HG03439 (cell line): ENCODE data around the gene ABHD17B.
"Not testable (repeated sequence)": the region's sequence is repeated elsewhere in the genome, so short reads cannot be mapped to it uniquely, and the experiment has no call there.

Experiments
- ATAC-seq: cut with Tn5 transposase; IDR thresholded peaks from one replicate; pipeline ENCODE4 v1.9.1; 2021; ENCODE audit warnings: mild to moderate bottlenecking, moderate library complexity; ENCODE audit not compliant: unreplicated experiment

Gene ABHD17B

GRCh38 chr9:71916834-71917534, 6.0 kb upstream of the ABHD17B start:
- ATAC-seq, result peak; percentile 67

- no peak for ATAC-seq
Observed at GRCh38 chr9:71915495-71915894, 4.5 kb upstream of the ABHD17B start.

GRCh38 chr9:71911908-71912335, 929 bp upstream of the ABHD17B start:
- ATAC-seq, result no peak

- peak; percentile 17 for ATAC-seq
Observed at GRCh38 chr9:71910650-71911060, 338 bp downstream of the ABHD17B start.

GRCh38 chr9:71909887-71910649, 925 bp downstream of the ABHD17B start:
- no peak for ATAC-seq

- ATAC-seq, result no peak
Observed at GRCh38 chr9:71908825-71909224, 2.2 kb downstream of the ABHD17B start.

GRCh38 chr9:71904076-71904475, 6.9 kb downstream of the ABHD17B start:
- ATAC-seq, result no peak

GRCh38 chr9:71901695-71902597, 9.0 kb downstream of the ABHD17B start:
- ATAC-seq, result no peak

- ATAC-seq, result not testable (repeated sequence)
Observed at GRCh38 chr9:71898756-71899155, 12.2 kb downstream of the ABHD17B start.

- ATAC-seq, result no peak
Observed at GRCh38 chr9:71897577-71897976, 13.4 kb downstream of the ABHD17B start.

GRCh38 chr9:71896761-71897160, 14.2 kb downstream of the ABHD17B start:
- ATAC-seq, result no peak

GRCh38 chr9:71895955-71896354, 15.0 kb downstream of the ABHD17B start:
- no peak for ATAC-seq

GRCh38 chr9:71895117-71895516, 15.9 kb downstream of the ABHD17B start:
- no peak for ATAC-seq

- ATAC-seq, result no peak
Observed at GRCh38 chr9:71891557-71892189, 19.3 kb downstream of the ABHD17B start.

- ATAC-seq, result no peak
Observed at GRCh38 chr9:71890042-71890679, 20.8 kb downstream of the ABHD17B start.

- ATAC-seq, result no peak
Observed at GRCh38 chr9:71887362-71887761, 23.6 kb downstream of the ABHD17B start.

GRCh38 chr9:71886541-71886940, 24.5 kb downstream of the ABHD17B start:
- no peak for ATAC-seq

- no peak for ATAC-seq
Observed at GRCh38 chr9:71886015-71886414, 25.0 kb downstream of the ABHD17B start.

- no peak for ATAC-seq
Observed at GRCh38 chr9:71885467-71885866, 25.5 kb downstream of the ABHD17B start.

- no peak for ATAC-seq
Observed at GRCh38 chr9:71884005-71884404, 27.0 kb downstream of the ABHD17B start.
